ENCODE measurements around the gene TUBB8.
"Not testable (repeated sequence)": the region's sequence is repeated elsewhere in the genome, so short reads cannot be mapped to it uniquely, and the experiment has no call there.

GRCh38 chr10:47864-48263, 1.2 kb downstream of the TUBB8 start:
- not testable (repeated sequence) for TF ChIP-seq CTCF, POLR2A (IDR thresholded peaks at IDR 0.05)

Data from lower leg skin (tissue), 3 donors.